22Rv1 (cell line): ENCODE measurements around the gene UNC5B.

ENCODE experiments used
- CTCF ChIP-seq: fragments of 450-650 bp; IDR thresholded peaks from 2 replicates; pipeline ENCODE4 v1.5.1; 2017; ENCODE audit warnings: mild to moderate bottlenecking
- ZFX ChIP-seq: fragments of 450-650 bp; IDR thresholded peaks from 2 replicates; pipeline ENCODE4 v1.6.1; 2017; ENCODE audit warnings: antibody characterized with exemption, borderline replicate concordance

GRCh38 chr10:71314694-71315225, 102.4 kb downstream of the UNC5B start:
- no peak for TF ChIP-seq CTCF
- no peak for TF ChIP-seq ZFX
